Measurements from ENCODE around the gene RSPO4. TPM values are rescaled to one million over a fixed set of nuclear protein-coding genes. Genes with fewer than 3 reads are reported as not detected.

RSPO4 gene
- polyA plus RNA-seq = 0.28 TPM
- long read RNA-seq, donor 1 = 0 reads
- long read RNA-seq, donor 2 = 0 reads
- long read RNA-seq, donor 3 = 0 reads
- long read RNA-seq, donor 4 = 0 reads
- long read RNA-seq, donor 5 = 0 reads
- long read RNA-seq, donor 6 = 0 reads
- long read RNA-seq, donor 7 = 0 reads
- long read RNA-seq, donor 8 = 0 reads
- long read RNA-seq, donor 9 = 0 reads
- long read RNA-seq, donor 10 = 0 reads
- long read RNA-seq, donor 11 = 0 reads

GRCh38 chr20:1001911-1002681 is at the start of gene RSPO4:
TSS of gene RSPO4 (minus strand) at chr20:1002311. CDS start at chr20:1002164, 147 bp downstream.
- H3K4me1 ChIP-seq (ENCODE audit: control insufficient read depth, insufficient read depth, low read length) = peaks cover 4% of the 10 kb centered on the region
- H3K9me3 ChIP-seq (ENCODE audit: control insufficient read depth, low read depth, low read length) = no peaks in the 10 kb centered on the region
- H3K36me3 ChIP-seq (ENCODE audit: control insufficient read depth, insufficient read depth, low read length) = no peaks in the 10 kb centered on the region
- H3K27ac ChIP-seq (ENCODE audit: low read length) = no peak within 1 kb of the TSS
- H3K27me3 ChIP-seq (ENCODE audit: control insufficient read depth, insufficient read depth, low read length) = peaks cover 49% of the 10 kb centered on the region
- DNase-seq = peak in 1 of 2 donors; percentile 26
- no peak within 1 kb of the TSS for H3K4me3 ChIP-seq (ENCODE audit: low read length)
- WGBS (ENCODE audit: insufficient coverage, low lambda C conversion rate) = no CpG with 5 or more reads among the region's 88 CpGs

GRCh38 chr20:1050440-1050839 is 48.3 kb upstream of the RSPO4 start:
- WGBS (ENCODE audit: insufficient coverage, low lambda C conversion rate) = 100% methylated on average over 1 of the region's 6 CpGs
- Histone ChIP-seq H3K9me3 (ENCODE audit: control insufficient read depth, low read depth, low read length) (no peaks in the 10 kb centered on the region), H3K4me3 (ENCODE audit: low read length) (no peak overlapping the region), H3K4me1 (ENCODE audit: control insufficient read depth, insufficient read depth, low read length) (no peaks in the 10 kb centered on the region), H3K27me3 (ENCODE audit: control insufficient read depth, insufficient read depth, low read length) (no peaks in the 10 kb centered on the region), H3K36me3 (ENCODE audit: control insufficient read depth, insufficient read depth, low read length) (no peaks in the 10 kb centered on the region), H3K27ac (ENCODE audit: low read length) (no peak overlapping the region)
- no peak for DNase-seq

- Histone ChIP-seq H3K4me3 (ENCODE audit: low read length) (no peak overlapping the region), H3K4me1 (ENCODE audit: control insufficient read depth, insufficient read depth, low read length) (no peaks in the 10 kb centered on the region), H3K27ac (ENCODE audit: low read length) (no peak overlapping the region), H3K36me3 (ENCODE audit: control insufficient read depth, insufficient read depth, low read length) (no peaks in the 10 kb centered on the region), H3K9me3 (ENCODE audit: control insufficient read depth, low read depth, low read length) (no peaks in the 10 kb centered on the region), H3K27me3 (ENCODE audit: control insufficient read depth, insufficient read depth, low read length) (no peaks in the 10 kb centered on the region)
- no CpG with 5 or more reads among the region's 3 CpGs for whole genome bisulfite sequencing (ENCODE audit: insufficient coverage, low lambda C conversion rate)
- DNase-seq = no peak
Measured at GRCh38 chr20:1045860-1046418, 43.8 kb upstream of the RSPO4 start.

- peak in 1 of 2 donors; percentile 21 for DNase-seq
- H3K9me3 ChIP-seq (ENCODE audit: control insufficient read depth, low read depth, low read length) = no peaks in the 10 kb centered on the region
- H3K27me3 ChIP-seq (ENCODE audit: control insufficient read depth, insufficient read depth, low read length) = no peaks in the 10 kb centered on the region
- no peaks in the 10 kb centered on the region for H3K4me1 ChIP-seq (ENCODE audit: control insufficient read depth, insufficient read depth, low read length)
- no peak overlapping the region for H3K27ac ChIP-seq (ENCODE audit: low read length)
- H3K4me3 ChIP-seq (ENCODE audit: low read length) = no peak overlapping the region
- 20% methylated on average over 2 of the region's 7 CpGs for WGBS (ENCODE audit: insufficient coverage, low lambda C conversion rate)
- H3K36me3 ChIP-seq (ENCODE audit: control insufficient read depth, insufficient read depth, low read length) = no peaks in the 10 kb centered on the region
Measured at GRCh38 chr20:1041845-1042390, 39.8 kb upstream of the RSPO4 start.

- H3K36me3 ChIP-seq (ENCODE audit: control insufficient read depth, insufficient read depth, low read length) = no peaks in the 10 kb centered on the region
- H3K27me3 ChIP-seq (ENCODE audit: control insufficient read depth, insufficient read depth, low read length) = no peaks in the 10 kb centered on the region
- no CpG with 5 or more reads among the region's 2 CpGs for WGBS (ENCODE audit: insufficient coverage, low lambda C conversion rate)
Measured at GRCh38 chr20:1038205-1038604, 36.1 kb upstream of the RSPO4 start.

GRCh38 chr20:1037039-1037438 is 34.9 kb upstream of the RSPO4 start:
- Histone ChIP-seq H3K27me3 (ENCODE audit: control insufficient read depth, insufficient read depth, low read length) (no peaks in the 10 kb centered on the region), H3K9me3 (ENCODE audit: control insufficient read depth, low read depth, low read length) (no peaks in the 10 kb centered on the region), H3K4me1 (ENCODE audit: control insufficient read depth, insufficient read depth, low read length) (no peaks in the 10 kb centered on the region), H3K27ac (ENCODE audit: low read length) (no peak overlapping the region), H3K36me3 (ENCODE audit: control insufficient read depth, insufficient read depth, low read length) (no peaks in the 10 kb centered on the region), H3K4me3 (ENCODE audit: low read length) (no peak overlapping the region)
- DNase-seq = no peak
- no CpG with 5 or more reads among the region's 2 CpGs for WGBS (ENCODE audit: insufficient coverage, low lambda C conversion rate)

More at GRCh38 chr20:1038205-1038604, 36.1 kb upstream of the RSPO4 start:
- Histone ChIP-seq H3K4me1 (ENCODE audit: control insufficient read depth, insufficient read depth, low read length) (no peaks in the 10 kb centered on the region), H3K9me3 (ENCODE audit: control insufficient read depth, low read depth, low read length) (no peaks in the 10 kb centered on the region), H3K4me3 (ENCODE audit: low read length) (no peak overlapping the region), H3K27ac (ENCODE audit: low read length) (no peak overlapping the region)
- DNase-seq = no peak

- H3K36me3 ChIP-seq (ENCODE audit: control insufficient read depth, insufficient read depth, low read length) = no peaks in the 10 kb centered on the region
- H3K9me3 ChIP-seq (ENCODE audit: control insufficient read depth, low read depth, low read length) = no peaks in the 10 kb centered on the region
- no peak overlapping the region for H3K27ac ChIP-seq (ENCODE audit: low read length)
- H3K27me3 ChIP-seq (ENCODE audit: control insufficient read depth, insufficient read depth, low read length) = no peaks in the 10 kb centered on the region
- no peak for DNase-seq
- H3K4me1 ChIP-seq (ENCODE audit: control insufficient read depth, insufficient read depth, low read length) = no peaks in the 10 kb centered on the region
- H3K4me3 ChIP-seq (ENCODE audit: low read length) = no peak overlapping the region
- WGBS (ENCODE audit: insufficient coverage, low lambda C conversion rate) = 50% methylated on average over 2 of the region's 3 CpGs
Measured at GRCh38 chr20:1035466-1035865, 33.4 kb upstream of the RSPO4 start.

GRCh38 chr20:1034415-1034789 is 32.3 kb upstream of the RSPO4 start:
- Histone ChIP-seq H3K9me3 (ENCODE audit: control insufficient read depth, low read depth, low read length) (no peaks in the 10 kb centered on the region), H3K27me3 (ENCODE audit: control insufficient read depth, insufficient read depth, low read length) (no peaks in the 10 kb centered on the region), H3K27ac (ENCODE audit: low read length) (no peak overlapping the region), H3K4me1 (ENCODE audit: control insufficient read depth, insufficient read depth, low read length) (no peaks in the 10 kb centered on the region), H3K36me3 (ENCODE audit: control insufficient read depth, insufficient read depth, low read length) (no peaks in the 10 kb centered on the region), H3K4me3 (ENCODE audit: low read length) (no peak overlapping the region)
- no CpG with 5 or more reads among the region's 4 CpGs for WGBS (ENCODE audit: insufficient coverage, low lambda C conversion rate)
- no peak for DNase-seq

- WGBS (ENCODE audit: insufficient coverage, low lambda C conversion rate) = 60% methylated on average over 1 of the region's 6 CpGs
- no peaks in the 10 kb centered on the region for H3K9me3 ChIP-seq (ENCODE audit: control insufficient read depth, low read depth, low read length)
- no peak overlapping the region for H3K4me3 ChIP-seq (ENCODE audit: low read length)
- no peaks in the 10 kb centered on the region for H3K4me1 ChIP-seq (ENCODE audit: control insufficient read depth, insufficient read depth, low read length)
- H3K27ac ChIP-seq (ENCODE audit: low read length) = no peak overlapping the region
- H3K27me3 ChIP-seq (ENCODE audit: control insufficient read depth, insufficient read depth, low read length) = no peaks in the 10 kb centered on the region
- DNase-seq = no peak
- no peaks in the 10 kb centered on the region for H3K36me3 ChIP-seq (ENCODE audit: control insufficient read depth, insufficient read depth, low read length)
Measured at GRCh38 chr20:1033751-1034414, 31.8 kb upstream of the RSPO4 start.

GRCh38 chr20:1029980-1030379 is 27.9 kb upstream of the RSPO4 start:
- H3K36me3 ChIP-seq (ENCODE audit: control insufficient read depth, insufficient read depth, low read length) = no peaks in the 10 kb centered on the region
- H3K9me3 ChIP-seq (ENCODE audit: control insufficient read depth, low read depth, low read length) = no peaks in the 10 kb centered on the region
- WGBS (ENCODE audit: insufficient coverage, low lambda C conversion rate) = 100% methylated on average over 1 of the region's 7 CpGs
- H3K27me3 ChIP-seq (ENCODE audit: control insufficient read depth, insufficient read depth, low read length) = no peaks in the 10 kb centered on the region
- no peak overlapping the region for H3K4me3 ChIP-seq (ENCODE audit: low read length)
- no peaks in the 10 kb centered on the region for H3K4me1 ChIP-seq (ENCODE audit: control insufficient read depth, insufficient read depth, low read length)
- H3K27ac ChIP-seq (ENCODE audit: low read length) = no peak overlapping the region
- no peak for DNase-seq

Data from large intestine (tissue), 12 donors.